ENCODE results near the gene TNNT3. TPM values are rescaled to one million over a fixed set of nuclear protein-coding genes. Genes with fewer than 3 reads are reported as not detected.
"Not testable (repeated sequence)": the region's sequence is repeated elsewhere in the genome, so short reads cannot be mapped to it uniquely, and the experiment has no call there.

The TNNT3 gene
- total RNA-seq, 1 donor from 2014 or later, result 2.6 TPM

GRCh38 chr11:1883346-1884302 is 35.9 kb upstream of the TNNT3 start:
- H3K4me1 Mint-ChIP-seq (ENCODE audit: unreplicated experiment), result peaks cover 11% of the 10 kb centered on the region

DNA sequence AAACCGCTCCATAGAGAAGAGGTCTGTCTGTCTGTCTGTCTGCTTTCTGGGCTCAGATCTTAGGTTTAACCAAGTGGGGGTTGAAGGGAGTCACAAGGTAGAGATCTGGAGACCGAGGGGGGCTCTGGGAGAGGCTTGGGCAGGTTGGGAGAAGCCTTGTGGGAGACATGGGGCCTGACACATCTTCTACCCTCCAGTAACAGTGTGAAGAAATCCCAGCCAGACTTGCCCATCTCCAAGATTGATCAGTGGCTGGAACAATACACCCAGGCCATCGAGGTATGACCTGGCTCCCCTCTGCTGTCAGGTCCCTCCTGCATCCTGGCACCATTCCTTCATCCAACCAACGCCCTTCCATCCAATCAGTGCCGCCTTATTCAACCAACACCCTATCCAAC is 35.2 kb upstream of the TNNT3 start:
- TF ChIP-seq CTCF (IDR thresholded peaks at IDR 0.05), result no peak
- peaks cover 13% of the 10 kb centered on the region for H3K4me1 Mint-ChIP-seq (ENCODE audit: unreplicated experiment)

More at GRCh38 chr11:1883346-1884302, 35.9 kb upstream of the TNNT3 start:
- Mint-ChIP-seq H3K4me3 (ENCODE audit: unreplicated experiment) (no peak overlapping the region), H3K27ac (ENCODE audit: unreplicated experiment) (no peak overlapping the region), H3K27me3 (ENCODE audit: unreplicated experiment) (no peaks in the 10 kb centered on the region), H3K36me3 (ENCODE audit: unreplicated experiment) (peaks cover 5% of the 10 kb centered on the region), H3K9me3 (ENCODE audit: unreplicated experiment) (no peaks in the 10 kb centered on the region)
- no peak for DNase-seq (ENCODE audit: extremely low spot score, unreplicated experiment)
- no peak for TF ChIP-seq CTCF (IDR thresholded peaks at IDR 0.05)

GRCh38 chr11:1886551-1886950 is 33.0 kb upstream of the TNNT3 start:
- H3K4me3 Mint-ChIP-seq (ENCODE audit: unreplicated experiment); H3K27me3 Mint-ChIP-seq (ENCODE audit: unreplicated experiment); H3K4me1 Mint-ChIP-seq (ENCODE audit: unreplicated experiment); H3K27ac Mint-ChIP-seq (ENCODE audit: unreplicated experiment); H3K9me3 Mint-ChIP-seq (ENCODE audit: unreplicated experiment); DNase-seq (ENCODE audit: extremely low spot score, unreplicated experiment); H3K36me3 Mint-ChIP-seq (ENCODE audit: unreplicated experiment): not testable (repeated sequence)

More for the DNA sequence above, 35.2 kb upstream of the TNNT3 start:
- H3K27me3 Mint-ChIP-seq (ENCODE audit: unreplicated experiment), result no peaks in the 10 kb centered on the region
- peaks cover 7% of the 10 kb centered on the region for H3K36me3 Mint-ChIP-seq (ENCODE audit: unreplicated experiment)
- H3K9me3 Mint-ChIP-seq (ENCODE audit: unreplicated experiment), result no peaks in the 10 kb centered on the region
- H3K4me3 Mint-ChIP-seq (ENCODE audit: unreplicated experiment), result no peak overlapping the region
- no peak for DNase-seq (ENCODE audit: extremely low spot score, unreplicated experiment)
- H3K27ac Mint-ChIP-seq (ENCODE audit: unreplicated experiment), result no peak overlapping the region

DNA sequence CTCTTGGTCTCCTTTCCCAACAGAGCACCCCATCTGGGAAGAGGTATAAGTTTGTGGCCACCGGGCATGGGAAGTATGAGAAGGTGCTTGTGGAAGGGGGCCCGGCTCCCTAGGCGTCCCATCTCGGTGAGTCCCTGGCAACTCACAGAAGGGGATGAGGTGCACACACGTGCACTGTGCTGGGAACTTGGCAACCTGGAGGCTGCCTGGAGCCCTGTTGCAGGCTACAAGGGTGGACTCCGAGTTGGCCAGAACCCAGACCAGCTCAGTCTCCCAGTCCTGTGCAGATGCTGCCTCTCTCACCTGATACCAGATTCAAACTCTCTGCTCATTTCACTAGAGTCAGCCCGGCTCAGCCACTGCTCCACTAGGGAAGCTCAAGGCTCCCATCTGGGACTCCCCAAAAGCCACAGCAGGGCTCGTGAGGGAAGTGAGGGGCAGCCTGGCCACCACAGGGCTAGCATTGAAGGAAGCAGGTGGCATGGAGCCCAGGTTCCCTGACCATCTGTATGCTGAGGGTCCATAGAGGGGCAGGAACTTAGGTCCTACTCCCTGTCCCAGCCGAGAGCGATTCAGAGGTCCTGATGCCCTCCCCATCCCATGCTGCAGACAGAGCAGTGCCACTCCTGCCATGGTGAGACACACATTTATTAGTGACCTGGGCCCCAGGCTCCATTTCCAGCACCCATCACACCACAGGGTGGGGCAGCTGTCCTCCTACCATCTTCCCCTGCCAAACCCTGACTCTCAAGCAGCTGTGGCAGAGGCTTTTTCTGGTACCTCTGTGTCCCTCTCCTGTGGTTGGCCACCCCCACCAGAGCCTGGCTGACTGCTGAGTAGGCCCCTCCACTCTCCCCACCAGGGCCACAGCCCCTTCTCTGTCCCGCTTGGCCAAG is 31.8 kb upstream of the TNNT3 start:
- TF ChIP-seq CTCF (IDR thresholded peaks at IDR 0.05), result no peak
- no peak overlapping the region for H3K27ac Mint-ChIP-seq (ENCODE audit: unreplicated experiment)
- H3K9me3 Mint-ChIP-seq (ENCODE audit: unreplicated experiment), result no peaks in the 10 kb centered on the region
- peaks cover 2% of the 10 kb centered on the region for H3K4me1 Mint-ChIP-seq (ENCODE audit: unreplicated experiment)
- no peak for DNase-seq (ENCODE audit: extremely low spot score, unreplicated experiment)
- H3K4me3 Mint-ChIP-seq (ENCODE audit: unreplicated experiment), result no peak overlapping the region
- peaks cover 7% of the 10 kb centered on the region for H3K36me3 Mint-ChIP-seq (ENCODE audit: unreplicated experiment)
- no peaks in the 10 kb centered on the region for H3K27me3 Mint-ChIP-seq (ENCODE audit: unreplicated experiment)

DNA sequence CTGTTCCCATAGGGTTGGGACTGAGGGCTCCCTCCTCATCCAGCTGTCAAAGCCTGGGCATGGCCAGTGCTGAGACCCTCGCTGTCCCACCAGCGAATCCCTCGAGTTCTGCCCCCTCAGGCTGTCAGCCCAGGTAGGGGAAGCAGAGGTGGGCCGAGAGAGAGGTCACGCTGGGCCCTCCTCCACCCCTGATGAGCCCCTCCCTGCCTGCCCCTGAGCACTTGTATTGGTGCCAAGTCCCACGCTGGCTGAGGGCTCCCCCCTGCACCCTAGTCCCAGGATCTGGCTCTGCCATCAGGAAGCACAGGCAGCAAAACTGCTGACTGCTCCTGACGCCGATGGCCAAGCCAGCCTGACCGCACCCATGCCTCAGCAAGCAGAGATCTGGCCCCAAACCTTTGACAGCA is 31.2 kb upstream of the TNNT3 start:
- Mint-ChIP-seq H3K27me3 (ENCODE audit: unreplicated experiment) (no peaks in the 10 kb centered on the region), H3K4me3 (ENCODE audit: unreplicated experiment) (no peak overlapping the region), H3K9me3 (ENCODE audit: unreplicated experiment) (no peaks in the 10 kb centered on the region), H3K27ac (ENCODE audit: unreplicated experiment) (no peak overlapping the region), H3K36me3 (ENCODE audit: unreplicated experiment) (peaks cover 7% of the 10 kb centered on the region), H3K4me1 (ENCODE audit: unreplicated experiment) (peaks cover 2% of the 10 kb centered on the region)
- DNase-seq (ENCODE audit: extremely low spot score, unreplicated experiment), result no peak
- no peak for TF ChIP-seq CTCF (IDR thresholded peaks at IDR 0.05)
